NCI-H748 (cell line): ENCODE results near the gene ADO.
A peak's percentile ranks its signal among the peaks of the same experiment; 100 is the strongest.
"Not testable (repeated sequence)": the region's sequence is repeated elsewhere in the genome, so short reads cannot be mapped to it uniquely, and the experiment has no call there.

Experiments used
- DNase-seq: peaks from one replicate; lab custom pipeline; 2025; ENCODE audit not compliant: unreplicated experiment; lab: John Stamatoyannopoulos, UW

The ADO gene

GRCh38 chr10:62804356-62805230, at the start of gene ADO:
ADO (plus strand) TSS chr10:62804720; CDS start chr10:62805060, 340 bp downstream.
- DNase-seq = peak; percentile 86

GRCh38 chr10:62754963-62755362, 49.6 kb upstream of the ADO start:
- no peak for DNase-seq

GRCh38 chr10:62755662-62756653, 48.6 kb upstream of the ADO start:
- DNase-seq = no peak

GRCh38 chr10:62759599-62760175, 44.8 kb upstream of the ADO start:
- no peak for DNase-seq

GRCh38 chr10:62760401-62760800, 44.1 kb upstream of the ADO start:
- DNase-seq = no peak

- DNase-seq = no peak
These were observed 43.4 kb upstream of the ADO start for GRCh38 chr10:62761115-62761514.

GRCh38 chr10:62763155-62763554, 41.4 kb upstream of the ADO start:
- DNase-seq = no peak

GRCh38 chr10:62764011-62764410, 40.5 kb upstream of the ADO start:
- no peak for DNase-seq

GRCh38 chr10:62765726-62766125, 38.8 kb upstream of the ADO start:
- no peak for DNase-seq

- DNase-seq = no peak
These were observed 38.1 kb upstream of the ADO start for GRCh38 chr10:62766386-62766785.

GRCh38 chr10:62769574-62770242, 34.8 kb upstream of the ADO start:
- DNase-seq = no peak

GRCh38 chr10:62772186-62772974, 32.1 kb upstream of the ADO start:
- no peak for DNase-seq

- no peak for DNase-seq
These were observed 26.4 kb upstream of the ADO start for GRCh38 chr10:62778125-62778524.

GRCh38 chr10:62779487-62780248, 24.9 kb upstream of the ADO start:
- peak; percentile 19 for DNase-seq

- not testable (repeated sequence) for DNase-seq
These were observed 20.0 kb upstream of the ADO start for GRCh38 chr10:62784537-62784936.

GRCh38 chr10:62788285-62788684, 16.2 kb upstream of the ADO start:
- DNase-seq = not testable (repeated sequence)

GRCh38 chr10:62788861-62789467, 15.6 kb upstream of the ADO start:
- no peak for DNase-seq

GRCh38 chr10:62790019-62790555, 14.4 kb upstream of the ADO start:
- no peak for DNase-seq

GRCh38 chr10:62790571-62790970, 13.9 kb upstream of the ADO start:
- no peak for DNase-seq
